Measurements from ENCODE around the gene CDC7. TPM values are rescaled to one million over a fixed set of nuclear protein-coding genes. Genes with fewer than 3 reads are reported as not detected.

Gene CDC7
- total and polyA plus RNA-seq, 2 donors (not counting 1 experiment from before 2014, with no cell fraction given), result 3.9 to 7.4 TPM

- DNase-seq (no peak), ATAC-seq (ENCODE audit: low read depth) (no peak)
- Mint-ChIP-seq H3K4me3 (no peak overlapping the region), H3K9me3 (ENCODE audit: insufficient read depth) (no peaks in the 10 kb centered on the region), H3K27me3 (peaks cover 6% of the 10 kb centered on the region), H3K4me1 (no peaks in the 10 kb centered on the region), H3K27ac (no peak overlapping the region)
- Histone ChIP-seq H3K4me1 (ENCODE audit: control insufficient read depth in 2 of 2, insufficient read depth in 2 of 2, low read length in 2 of 2) (no peaks in the 10 kb centered on the region), H3K79me2 (ENCODE audit: control insufficient read depth, insufficient read depth, low read length) (no peaks in the 10 kb centered on the region), H3K4me3 (ENCODE audit: control extremely low read depth in 1 of 5, extremely low read depth in 1 of 5, insufficient read depth in 1 of 5, low read depth in 2 of 5, low read length in 4 of 5) (no peak overlapping the region), H3K36me3 (replicated peaks in 1 of 2; ENCODE audit: control extremely low read depth in 1 of 2, control insufficient read depth in 1 of 2, extremely low read depth in 1 of 2, insufficient read depth in 2 of 2, low read length in 1 of 2) (no peaks in the 10 kb centered on the region), H3K27ac (ENCODE audit: low read length in 2 of 2) (no peak overlapping the region), H4K20me1 (ENCODE audit: control insufficient read depth, insufficient read depth, low read length, poor library complexity, severe bottlenecking) (no peaks in the 10 kb centered on the region), H3K9ac (ENCODE audit: low read length) (no peak overlapping the region), H3K4me2 (replicated peaks; ENCODE audit: low read depth, low read length, poor library complexity, severe bottlenecking) (no peak overlapping the region), H3K9me3 (ENCODE audit: control extremely low read depth in 1 of 3, control insufficient read depth in 2 of 3, insufficient read depth in 1 of 3, low read length in 2 of 3) (peaks cover 0 to 3% (median 0%) of the 10 kb centered on the region in 3 donors), H3K27me3 (replicated peaks in 1 of 4; ENCODE audit: control extremely low read depth in 1 of 4, control insufficient read depth in 3 of 4, insufficient read depth in 4 of 4, low read length in 3 of 4) (no peaks in the 10 kb centered on the region), H2AFZ (ENCODE audit: insufficient read depth, low read depth, low read length, poor library complexity, severe bottlenecking) (no peak overlapping the region)
- 75% methylated on average over 1 of the region's 5 CpGs for WGBS (ENCODE audit: insufficient coverage)
- ChIA-PET CTCF (no interaction called here), POLR2A (no interaction called here)
- TF ChIP-seq CTCF (IDR thresholded peaks at IDR 0.05) (no peak), EZH2 (IDR thresholded peaks at IDR 0.05; ENCODE audit: borderline replicate concordance, insufficient read depth, low read depth, low read length, poor library complexity, severe bottlenecking) (no peak)
- intact Hi-C loops (cut with micrococcal nuclease), result no loop called here
These were observed 41.4 kb downstream of the CDC7 start for GRCh38 chr1:91541918-91542533.

- WGBS (ENCODE audit: insufficient coverage), result 98% methylated on average over 11 of the region's 13 CpGs
- ChIA-PET CTCF (interaction anchor here (1.0 kb wide), 1 partner anchor 388 kb away, joined by 3 read pairs; no protein-coding TSS in a partner anchor), POLR2A (no interaction called here)
- DNase-seq (no peak), ATAC-seq (ENCODE audit: low read depth) (no peak)
- Histone ChIP-seq H3K9ac (ENCODE audit: low read length) (no peak overlapping the region), H3K9me3 (ENCODE audit: control extremely low read depth in 1 of 3, control insufficient read depth in 2 of 3, insufficient read depth in 1 of 3, low read length in 2 of 3) (peaks cover 0 to 8% (median 0%) of the 10 kb centered on the region in 3 donors), H3K27me3 (replicated peaks in 1 of 4; ENCODE audit: control extremely low read depth in 1 of 4, control insufficient read depth in 3 of 4, insufficient read depth in 4 of 4, low read length in 3 of 4) (peaks cover 0 to 3% (median 0%) of the 10 kb centered on the region in 4 experiments), H2AFZ (ENCODE audit: insufficient read depth, low read depth, low read length, poor library complexity, severe bottlenecking) (no peak overlapping the region), H3K4me2 (replicated peaks; ENCODE audit: low read depth, low read length, poor library complexity, severe bottlenecking) (no peak overlapping the region), H3K4me3 (ENCODE audit: control extremely low read depth in 1 of 5, extremely low read depth in 1 of 5, insufficient read depth in 1 of 5, low read depth in 2 of 5, low read length in 4 of 5) (no peak overlapping the region), H3K4me1 (ENCODE audit: control insufficient read depth in 2 of 2, insufficient read depth in 2 of 2, low read length in 2 of 2) (peaks cover 12 to 15% of the 10 kb centered on the region in 2 donors), H4K20me1 (ENCODE audit: control insufficient read depth, insufficient read depth, low read length, poor library complexity, severe bottlenecking) (no peaks in the 10 kb centered on the region), H3K36me3 (replicated peaks in 1 of 2; ENCODE audit: control extremely low read depth in 1 of 2, control insufficient read depth in 1 of 2, extremely low read depth in 1 of 2, insufficient read depth in 2 of 2, low read length in 1 of 2) (no peaks in the 10 kb centered on the region), H3K27ac (ENCODE audit: low read length in 2 of 2) (no peak overlapping the region), H3K79me2 (ENCODE audit: control insufficient read depth, insufficient read depth, low read length) (no peaks in the 10 kb centered on the region)
- Mint-ChIP-seq H3K9me3 (ENCODE audit: insufficient read depth) (peaks cover 2% of the 10 kb centered on the region), H3K4me1 (peaks cover 10% of the 10 kb centered on the region), H3K4me3 (no peak overlapping the region), H3K27me3 (peaks cover 18% of the 10 kb centered on the region), H3K27ac (no peak overlapping the region)
- intact Hi-C loops (cut with micrococcal nuclease), result no loop called here
- TF ChIP-seq CTCF (IDR thresholded peaks at IDR 0.05), result no peak
- TF ChIP-seq EZH2 (IDR thresholded peaks at IDR 0.05; ENCODE audit: borderline replicate concordance, insufficient read depth, low read depth, low read length, poor library complexity, severe bottlenecking), result no peak
These were observed 45.1 kb downstream of the CDC7 start for GRCh38 chr1:91545506-91546300.

All from B cell (primary cell).